Ovary (tissue), 3 donors: ENCODE data around the gene POTEF.

Experiments used
- CTCF ChIP-seq, 3 donors: fragments of 450-650 bp in 2 of 3; fragments of 200-600 bp in 1 of 3; IDR thresholded peaks; one replicate each; pipeline versions ENCODE4 v1.5.1 to v1.8.0; 2016 to 2022; ENCODE audit warnings: antibody characterized with exemption in 3 of 3, mild to moderate bottlenecking in 1 of 3
- POLR2A ChIP-seq: fragments of 450-650 bp; IDR thresholded peaks from one replicate; pipeline ENCODE4 v1.6.1; 2017; ENCODE audit warnings: antibody characterized with exemption, mild to moderate bottlenecking, moderate library complexity
- donor health status: DM: no; HTN: no; CAD: no.

- no peak for TF ChIP-seq CTCF (IDR thresholded peaks at IDR 0.05)
- no peak for TF ChIP-seq POLR2A
These were observed 6.9 kb upstream of the POTEF start for GRCh38 chr2:130135692-130136541.
